SK-N-MC (cell line): ENCODE data around the gene COA7.

Experiments used
- EZH2 ChIP-seq: fragments of 200-600 bp; sonication (generic); IDR thresholded peaks from one replicate; pipeline ENCODE4 v1.6.1; 2017; ENCODE audit warnings: antibody characterized with exemption
- FOXP2 ChIP-seq: optimal IDR thresholded peaks from 2 replicates; pipeline ENCODE3; 2011; ENCODE audit warnings: mild to moderate bottlenecking, moderate library complexity; ENCODE audit not compliant: insufficient read depth; ENCODE audit errors: extremely low read length, control extremely low read depth
- POLR2AphosphoS5 ChIP-seq: IDR thresholded peaks from 2 replicates; pipeline ENCODE4 v1.6.1; 2012; ENCODE audit warnings: mild to moderate bottlenecking, low read depth, low read length, borderline replicate concordance

DNA sequence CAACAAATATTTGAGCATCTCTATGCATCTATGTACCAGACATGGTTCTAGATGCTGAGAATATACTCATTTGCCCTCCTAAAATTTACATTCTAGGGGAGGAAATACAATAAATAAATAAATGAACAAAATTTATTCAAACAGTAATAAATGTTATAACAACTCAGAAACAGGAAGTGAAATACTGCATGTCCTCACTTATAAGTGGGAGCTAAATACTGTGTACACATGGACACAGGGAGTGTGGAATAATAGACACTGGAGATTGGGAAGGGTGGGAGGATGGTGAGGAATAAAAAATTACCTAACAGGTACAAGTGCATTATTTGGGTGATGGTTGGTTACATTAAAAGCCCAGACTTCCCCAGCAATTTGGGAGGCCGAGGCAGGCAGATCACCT lies 4.3 kb downstream of the COA7 start:
- no peak for TF ChIP-seq EZH2
- no peak for TF ChIP-seq POLR2AphosphoS5
- no peak for TF ChIP-seq FOXP2
